ENCODE data around the gene SRD5A2.

DNA sequence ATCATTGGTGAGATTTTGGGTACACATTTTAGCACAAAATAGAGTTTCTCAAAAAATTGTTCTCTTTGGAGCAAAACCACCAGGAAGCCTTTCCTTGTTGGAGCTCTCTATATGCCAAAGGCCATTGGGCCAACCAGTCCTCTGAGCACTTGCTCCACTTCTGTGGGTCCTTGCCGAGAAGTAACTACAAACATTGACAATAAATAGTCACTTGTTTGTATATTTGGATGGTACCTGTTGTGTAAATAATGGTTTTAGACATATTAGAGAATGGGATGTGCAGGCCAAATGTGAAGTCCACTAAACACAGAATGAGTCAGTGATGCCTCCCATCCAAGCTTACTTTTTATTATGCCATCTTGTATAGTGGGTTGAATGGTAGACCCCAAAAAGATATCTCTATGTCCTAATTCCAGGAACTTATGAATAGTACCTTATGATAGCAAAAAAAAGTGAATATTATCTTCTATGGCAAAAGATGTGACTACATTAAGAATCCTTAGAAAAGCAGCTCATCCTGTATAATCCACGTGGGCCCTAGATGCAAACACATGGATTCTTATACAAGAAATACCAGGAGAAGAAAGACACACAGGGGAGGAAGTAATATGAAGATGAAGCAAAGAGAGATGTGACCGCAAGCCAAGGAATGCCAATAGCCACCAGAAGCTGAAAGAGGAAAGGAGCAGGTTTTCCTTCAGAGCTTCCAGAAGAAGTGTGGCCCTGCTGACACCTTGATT, 24.6 kb downstream of the SRD5A2 start:
- TF ChIP-seq CTCF (conservative IDR thresholded peaks at IDR 0.05; ENCODE audit: low read depth, low read length) (no peak), EZH2 (IDR thresholded peaks at IDR 0.05; ENCODE audit: borderline replicate concordance, low read depth, low read length, poor library complexity, severe bottlenecking) (no peak)
